Measurements from ENCODE around the gene HEXB. TPM values are rescaled to one million over a fixed set of nuclear protein-coding genes. Genes with fewer than 3 reads are reported as not detected.

The HEXB gene
- total and polyA plus RNA-seq, 3 donors from 2014 or later = 44.6 to 82.5 (median 59.5) TPM

DNA sequence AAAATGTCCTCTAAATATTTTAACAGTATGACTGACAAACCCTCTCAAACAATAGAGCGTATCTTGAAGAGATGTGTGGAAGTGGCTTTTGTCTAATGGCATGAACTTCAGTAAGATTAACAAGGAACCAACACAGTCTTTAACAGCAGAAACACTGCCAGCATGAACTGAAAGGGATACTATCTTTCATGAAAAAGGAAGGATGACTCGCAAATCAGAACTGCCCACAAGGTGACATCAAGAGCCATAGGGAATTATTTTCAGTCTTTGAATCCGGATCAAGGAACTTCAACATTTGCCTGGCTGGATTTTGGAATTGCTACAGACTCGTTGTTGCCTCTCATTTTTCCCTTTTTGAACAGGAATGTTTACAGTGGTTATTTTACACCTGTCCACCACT, 5.1 kb upstream of the HEXB start:
- Histone ChIP-seq H3K4me1 (peaks cover 3% of the 10 kb centered on the region), H3K36me3 (ENCODE audit: low read depth, missing control alignments) (no peaks in the 10 kb centered on the region), H3K27ac (no peak overlapping the region), H3K4me3 (no peak overlapping the region), H3K27me3 (no peaks in the 10 kb centered on the region), H3K9me3 (no peaks in the 10 kb centered on the region)
- no peak for TF ChIP-seq POLR2A (IDR thresholded peaks at IDR 0.05)
- TF ChIP-seq, protein P1, sequence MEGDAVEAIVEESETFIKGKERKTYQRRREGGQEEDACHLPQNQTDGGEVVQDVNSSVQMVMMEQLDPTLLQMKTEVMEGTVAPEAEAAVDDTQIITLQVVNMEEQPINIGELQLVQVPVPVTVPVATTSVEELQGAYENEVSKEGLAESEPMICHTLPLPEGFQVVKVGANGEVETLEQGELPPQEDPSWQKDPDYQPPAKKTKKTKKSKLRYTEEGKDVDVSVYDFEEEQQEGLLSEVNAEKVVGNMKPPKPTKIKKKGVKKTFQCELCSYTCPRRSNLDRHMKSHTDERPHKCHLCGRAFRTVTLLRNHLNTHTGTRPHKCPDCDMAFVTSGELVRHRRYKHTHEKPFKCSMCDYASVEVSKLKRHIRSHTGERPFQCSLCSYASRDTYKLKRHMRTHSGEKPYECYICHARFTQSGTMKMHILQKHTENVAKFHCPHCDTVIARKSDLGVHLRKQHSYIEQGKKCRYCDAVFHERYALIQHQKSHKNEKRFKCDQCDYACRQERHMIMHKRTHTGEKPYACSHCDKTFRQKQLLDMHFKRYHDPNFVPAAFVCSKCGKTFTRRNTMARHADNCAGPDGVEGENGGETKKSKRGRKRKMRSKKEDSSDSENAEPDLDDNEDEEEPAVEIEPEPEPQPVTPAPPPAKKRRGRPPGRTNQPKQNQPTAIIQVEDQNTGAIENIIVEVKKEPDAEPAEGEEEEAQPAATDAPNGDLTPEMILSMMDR (IDR thresholded peaks at IDR 0.05) = no peak
- 73 to 77% methylated on average over 4 of the region's 4 CpGs for WGBS, 2 donors
- DNase-seq = no peak
- intact Hi-C loops (cut with DNase I; ENCODE audit: low total_unique reads) = no loop called here

DNA sequence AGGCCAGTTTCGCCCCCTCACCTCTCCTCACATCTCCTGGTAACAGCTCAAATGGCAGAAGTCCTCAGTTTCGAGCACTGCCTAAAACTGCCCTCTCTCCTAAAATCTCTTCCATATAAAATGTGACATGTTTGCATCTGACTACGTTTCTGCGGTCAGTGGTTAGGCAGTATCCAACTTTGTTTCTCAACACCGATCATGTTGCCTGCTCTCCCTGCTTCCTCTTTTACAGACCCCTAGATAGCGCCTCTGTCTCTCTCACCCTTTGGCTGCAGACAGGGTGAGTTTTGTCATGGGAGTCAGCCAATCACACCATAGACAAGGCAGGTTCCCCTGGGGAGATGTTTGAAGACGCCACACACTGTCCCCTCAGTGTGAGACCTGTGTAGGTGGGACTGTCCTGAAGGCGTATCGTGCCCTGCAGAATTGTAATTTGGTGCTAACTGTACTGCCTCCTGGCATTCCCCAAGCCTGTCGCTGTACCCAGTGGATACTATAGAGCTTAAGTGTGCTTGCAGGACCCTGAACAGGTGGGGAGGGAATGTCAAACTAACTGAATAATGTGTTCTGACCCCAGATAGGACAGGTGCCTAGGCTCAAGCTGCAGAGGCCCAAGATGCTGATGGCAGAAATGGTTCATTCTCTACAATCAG, 1.1 kb downstream of the HEXB start:
- TF ChIP-seq, protein P1 (IDR thresholded peaks at IDR 0.05) = no peak
- TF ChIP-seq POLR2A (IDR thresholded peaks at IDR 0.05) = no peak
- 27 to 51% methylated on average over 10 of the region's 10 CpGs for WGBS, 2 donors
- H3K9me3 ChIP-seq = no peaks in the 10 kb centered on the region
- H3K36me3 ChIP-seq (ENCODE audit: low read depth, missing control alignments) = no peaks in the 10 kb centered on the region
- H3K27ac ChIP-seq = peak overlapping the region; percentile 73 to 83
- peak overlapping the region; percentile 86 to 87 for H3K4me3 ChIP-seq
- H3K4me1 ChIP-seq = peaks cover 6% of the 10 kb centered on the region
- peak; percentile 26 for DNase-seq
- intact Hi-C loops (cut with DNase I; ENCODE audit: low total_unique reads) = no loop called here
- no peaks in the 10 kb centered on the region for H3K27me3 ChIP-seq

DNA sequence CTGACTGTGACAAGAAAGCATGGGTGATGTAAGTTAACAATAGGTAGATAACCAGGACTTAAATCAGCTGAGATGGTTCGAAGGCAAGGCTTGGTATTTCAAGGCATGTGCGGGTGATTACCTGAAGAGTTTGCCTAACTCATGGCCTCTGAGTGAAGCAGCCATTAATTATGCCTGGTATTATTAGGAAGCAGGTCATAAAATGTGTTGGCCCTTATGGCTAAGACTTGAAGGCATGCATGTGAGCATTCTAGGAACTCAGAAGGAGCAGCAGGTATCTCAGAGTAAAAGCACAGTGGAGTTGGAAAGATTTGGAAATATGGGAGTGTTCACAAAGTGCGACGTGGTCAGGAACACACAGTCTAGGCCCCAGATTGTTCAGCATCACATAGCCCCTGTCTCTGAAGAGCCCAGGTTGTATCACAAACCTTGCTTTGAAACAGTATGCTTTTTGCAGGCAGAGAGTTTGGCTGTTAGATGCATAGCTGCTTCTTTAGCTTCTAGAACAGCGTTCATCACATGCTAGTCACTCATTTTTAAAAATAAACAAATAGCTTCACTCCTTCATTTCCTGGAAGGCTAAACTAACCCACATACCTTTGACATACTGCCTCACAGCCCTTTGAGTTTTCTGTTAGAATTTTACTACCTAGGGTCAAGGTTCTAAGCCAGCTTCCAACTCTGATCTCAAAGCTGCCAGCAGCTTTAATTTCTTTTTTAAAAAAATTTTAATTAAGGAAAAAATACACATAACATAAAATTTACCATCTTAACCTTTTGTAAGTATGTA, 2.1 kb downstream of the HEXB start:
- Histone ChIP-seq H3K27me3 (no peaks in the 10 kb centered on the region), H3K4me3 (no peak overlapping the region), H3K4me1 (peaks cover 6% of the 10 kb centered on the region), H3K27ac (no peak overlapping the region), H3K9me3 (no peaks in the 10 kb centered on the region), H3K36me3 (ENCODE audit: low read depth, missing control alignments) (no peaks in the 10 kb centered on the region)
- intact Hi-C loops (cut with DNase I; ENCODE audit: low total_unique reads) = no loop called here
- WGBS, 2 donors = 77 to 87% methylated on average over 5 of the region's 5 CpGs
- no peak for DNase-seq
- TF ChIP-seq POLR2A (IDR thresholded peaks at IDR 0.05) = no peak
- TF ChIP-seq, protein P1 (IDR thresholded peaks at IDR 0.05) = no peak

DNA sequence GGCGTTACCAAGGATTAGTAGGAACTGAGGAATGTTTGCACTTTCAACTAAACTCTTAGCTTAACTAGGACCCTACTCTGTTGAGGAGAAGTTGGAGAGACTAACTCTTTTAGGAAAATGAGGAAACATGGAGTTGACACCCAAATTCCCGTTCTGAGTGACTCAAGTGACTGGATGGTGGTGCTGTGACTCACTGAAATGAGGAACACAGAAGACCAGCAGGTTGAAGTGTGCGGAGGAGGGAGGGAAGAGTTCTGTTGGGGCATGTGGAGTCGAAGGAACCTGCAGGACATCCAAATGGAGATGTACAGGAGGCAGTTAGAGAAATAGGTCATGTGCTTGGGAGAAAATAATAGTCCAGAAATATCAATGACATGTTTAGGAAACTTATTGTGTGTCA, 8.2 kb downstream of the HEXB start:
- intact Hi-C loops (cut with DNase I; ENCODE audit: low total_unique reads) = no loop called here
- no peak overlapping the region for H3K4me3 ChIP-seq
- H3K36me3 ChIP-seq (ENCODE audit: low read depth, missing control alignments) = no peaks in the 10 kb centered on the region

More for the DNA sequence above, 8.2 kb downstream of the HEXB start:
- H3K9me3 ChIP-seq = no peaks in the 10 kb centered on the region
- H3K27ac ChIP-seq = no peak overlapping the region
- DNase-seq = no peak
- H3K4me1 ChIP-seq = no peaks in the 10 kb centered on the region
- no peak for TF ChIP-seq POLR2A (IDR thresholded peaks at IDR 0.05)
- TF ChIP-seq, protein P1 (IDR thresholded peaks at IDR 0.05) = no peak
- no peaks in the 10 kb centered on the region for H3K27me3 ChIP-seq
- WGBS, 2 donors = 87 to 94% methylated on average over 4 of the region's 4 CpGs
